SK-N-SH treated with all-trans-retinoic acid at 6 μM for 48 hours (cell line): ENCODE measurements around the gene AADAC.

Source experiments
- ARNTL ChIP-seq: fragments of 450-650 bp; formaldehyde crosslinking; IDR thresholded peaks from 2 replicates; pipeline ENCODE4 v1.5.0; 2020; ENCODE audit warnings: low read depth, mild to moderate bottlenecking, moderate library complexity, borderline replicate concordance
- CREB5 ChIP-seq: fragments of 250-450 bp; sonication (Bioruptor Pico); IDR thresholded peaks from 2 replicates; pipeline ENCODE4 v1.5.1; 2020; ENCODE audit warnings: low read depth, mild to moderate bottlenecking, moderate library complexity
- ESRRG ChIP-seq: fragments of 250-450 bp; sonication (Bioruptor Pico); IDR thresholded peaks from 2 replicates; pipeline ENCODE4 v1.6.1; 2021; ENCODE audit warnings: mild to moderate bottlenecking
- GLIS3 ChIP-seq: fragments of 250-450 bp; sonication (Bioruptor Pico); IDR thresholded peaks from 2 replicates; pipeline ENCODE4 v1.5.0; 2020; ENCODE audit warnings: mild to moderate bottlenecking, moderate library complexity
- PATZ1 ChIP-seq: fragments of 250-450 bp; sonication (Bioruptor Pico); IDR thresholded peaks from 2 replicates; pipeline ENCODE4 v1.8.0; 2020; ENCODE audit warnings: mild to moderate bottlenecking, moderate library complexity, borderline replicate concordance
- RARB ChIP-seq: fragments of 250-450 bp; sonication (Bioruptor Pico); IDR thresholded peaks from 2 replicates; pipeline ENCODE4 v1.8.0; 2021; ENCODE audit warnings: mild to moderate bottlenecking, moderate library complexity
- SNAI2 ChIP-seq: fragments of 250-450 bp; sonication (Bioruptor Pico); IDR thresholded peaks from 2 replicates; pipeline ENCODE4 v1.5.0; 2020; ENCODE audit warnings: mild to moderate bottlenecking, moderate library complexity
- TCF4 ChIP-seq: fragments of 250-450 bp; sonication (Bioruptor Pico); IDR thresholded peaks from 2 replicates; pipeline ENCODE4 v1.8.0; 2021; ENCODE audit warnings: mild to moderate bottlenecking, moderate library complexity, borderline replicate concordance
- TOX ChIP-seq: fragments of 250-450 bp; sonication (Bioruptor Pico); IDR thresholded peaks from 2 replicates; pipeline ENCODE4 v1.8.0; 2021; ENCODE audit warnings: mild to moderate bottlenecking, moderate library complexity, borderline replicate concordance
- ZC3H10 ChIP-seq: fragments of 250-450 bp; sonication (Bioruptor Pico); IDR thresholded peaks from 2 replicates; pipeline ENCODE4 v1.5.1; 2021; ENCODE audit warnings: mild to moderate bottlenecking, moderate library complexity
- ZFP3 ChIP-seq: fragments of 250-450 bp; sonication (Bioruptor Pico); IDR thresholded peaks from 2 replicates; pipeline ENCODE4 v1.5.0; 2020; ENCODE audit warnings: mild to moderate bottlenecking, moderate library complexity
- ZFP30 ChIP-seq: fragments of 450-650 bp; formaldehyde crosslinking; IDR thresholded peaks from 2 replicates; pipeline ENCODE4 v1.5.0; 2022; ENCODE audit warnings: mild to moderate bottlenecking, moderate library complexity
- ZNF565 ChIP-seq: fragments of 450-650 bp; formaldehyde crosslinking; conservative IDR thresholded peaks from 2 replicates; pipeline ENCODE4 v1.5.0; 2020; ENCODE audit warnings: low read depth, mild to moderate bottlenecking, moderate library complexity
- ZNF8 ChIP-seq: fragments of 450-650 bp; formaldehyde crosslinking; IDR thresholded peaks from 2 replicates; pipeline ENCODE4 v1.5.0; 2020; ENCODE audit warnings: mild to moderate bottlenecking, moderate library complexity

- TF ChIP-seq PATZ1 (CRISPR knock-in tag) (no peak), RARB (CRISPR knock-in tag) (no peak), ZFP3 (CRISPR knock-in tag) (no peak), CREB5 (CRISPR knock-in tag) (no peak), TOX (CRISPR knock-in tag) (no peak), ESRRG (no peak), ZFP30 (CRISPR knock-in tag) (no peak), SNAI2 (no peak), GLIS3 (CRISPR knock-in tag) (no peak), ARNTL (CRISPR knock-in tag) (no peak), TCF4 (CRISPR knock-in tag) (no peak), ZC3H10 (no peak), ZNF565 (CRISPR knock-in tag) (no peak), ZNF8 (CRISPR knock-in tag) (no peak)
Observed at GRCh38 chr3:151827816-151828215, 13.9 kb downstream of the AADAC start.
